GM21717 (cell line): Measurements from ENCODE around the gene PARD3.

Experiments
- ATAC-seq: cut with Tn5 transposase; IDR thresholded peaks from one replicate; pipeline ENCODE4 v1.9.1; 2021; ENCODE audit warnings: mild to moderate bottlenecking, moderate library complexity; ENCODE audit not compliant: unreplicated experiment

The PARD3 gene

DNA sequence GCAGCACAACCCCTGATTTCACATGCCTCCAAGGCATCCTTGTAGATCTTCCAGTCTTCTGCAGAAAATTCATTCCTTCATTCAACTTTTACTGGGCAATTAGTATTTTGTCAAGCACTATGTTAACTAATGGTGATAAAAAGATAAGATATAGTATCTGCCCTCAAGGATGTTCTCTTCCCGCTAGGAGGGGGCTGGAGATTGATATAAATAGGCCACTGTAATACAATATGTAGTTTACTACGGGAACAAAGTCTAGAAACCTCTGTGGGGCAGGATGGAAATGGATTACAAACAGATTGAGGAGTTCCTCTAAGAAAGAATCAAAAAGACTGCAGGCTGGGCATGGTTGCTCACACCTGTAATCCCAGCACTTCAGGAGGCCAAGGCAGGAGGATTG, 10.3 kb upstream of the PARD3 start:
- ATAC-seq, result no peak

DNA sequence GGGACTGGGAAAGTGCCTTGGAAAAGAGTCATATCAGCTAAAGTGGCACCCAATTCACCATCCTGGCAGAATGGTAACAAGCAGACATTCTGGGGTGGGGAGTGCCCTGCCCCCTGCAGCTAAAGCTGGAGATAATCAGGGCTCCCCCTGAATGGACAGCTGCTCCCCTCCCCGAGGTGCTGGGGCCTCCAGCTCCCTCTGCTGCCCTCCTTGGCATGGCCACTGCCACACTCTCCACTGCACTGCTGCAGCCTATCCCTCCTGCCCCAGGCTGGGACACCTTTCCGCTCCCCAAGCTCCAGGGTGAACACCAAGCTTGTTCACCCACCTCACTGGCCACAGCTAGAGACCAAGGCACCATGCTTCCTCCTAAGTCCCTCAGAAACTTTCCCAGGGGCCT, 9.8 kb upstream of the PARD3 start:
- no peak for ATAC-seq

DNA sequence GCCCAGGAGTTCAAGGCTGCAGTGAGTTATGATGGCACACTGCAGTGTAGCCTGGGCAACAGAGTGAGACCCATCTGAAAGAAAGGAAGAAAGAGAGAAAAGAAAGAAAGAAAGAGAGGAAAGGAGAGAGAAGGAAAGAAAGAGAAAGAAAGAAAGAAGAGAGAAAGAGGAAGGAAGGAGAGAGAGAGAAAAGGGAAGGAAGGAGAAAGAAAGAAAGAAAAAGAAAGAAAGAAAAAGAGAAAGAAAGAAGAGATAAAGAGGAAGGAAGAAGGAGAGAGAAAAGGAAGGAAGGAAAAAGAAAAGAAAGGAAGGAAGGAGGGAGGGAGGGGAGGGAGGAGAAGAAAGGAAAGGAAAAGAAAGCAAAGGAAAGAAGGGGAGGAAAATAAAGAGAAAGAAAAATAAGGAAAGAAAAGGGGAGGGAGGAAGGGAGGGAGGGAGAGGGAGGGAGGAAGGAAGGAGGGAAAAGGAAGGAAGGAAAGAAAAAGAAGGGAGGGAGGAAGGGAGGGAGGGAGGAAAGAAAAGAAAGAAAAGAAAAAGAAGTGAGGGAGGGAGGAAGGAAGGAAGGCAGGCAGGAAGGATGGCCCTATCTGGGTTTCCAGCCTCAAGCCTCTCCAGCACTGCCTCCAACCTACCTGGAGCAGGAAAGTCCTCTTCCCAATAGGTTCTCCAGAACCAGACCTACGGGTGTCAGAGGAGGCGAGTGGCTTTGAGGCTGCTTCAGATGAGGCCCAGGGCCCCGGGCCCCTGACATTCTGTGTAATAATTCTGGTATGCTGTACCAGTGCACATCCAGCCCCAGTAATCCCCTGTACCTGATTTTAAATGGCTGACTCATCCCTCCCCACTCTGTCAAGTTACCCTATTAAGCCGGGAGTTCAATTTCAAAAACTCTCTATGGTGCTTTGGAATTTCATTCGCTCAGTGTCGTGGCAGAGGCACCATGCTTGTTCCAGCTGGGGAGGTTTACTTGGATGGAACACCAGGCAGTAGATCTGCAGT, 6.8 kb upstream of the PARD3 start:
- ATAC-seq, result no peak

DNA sequence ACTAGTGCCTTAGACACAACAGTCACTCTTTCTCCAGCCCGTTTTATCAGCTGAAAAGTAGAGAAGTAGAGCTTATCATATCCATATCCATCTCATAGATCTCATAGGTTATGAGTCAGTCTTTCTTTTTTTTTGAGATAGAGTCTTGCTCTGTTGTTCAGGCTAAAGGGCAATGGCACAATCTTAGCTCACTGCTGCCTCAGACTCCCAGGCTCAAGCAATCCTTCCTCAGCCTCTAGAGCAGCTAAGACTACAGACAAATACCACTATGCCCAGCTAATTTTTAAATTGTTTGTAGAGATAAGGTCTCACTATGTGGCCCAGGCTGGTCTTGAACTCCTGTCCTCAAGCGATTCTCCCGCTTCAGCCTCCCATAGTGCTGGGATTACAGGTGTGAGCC, 2.5 kb upstream of the PARD3 start:
- ATAC-seq, result no peak

DNA sequence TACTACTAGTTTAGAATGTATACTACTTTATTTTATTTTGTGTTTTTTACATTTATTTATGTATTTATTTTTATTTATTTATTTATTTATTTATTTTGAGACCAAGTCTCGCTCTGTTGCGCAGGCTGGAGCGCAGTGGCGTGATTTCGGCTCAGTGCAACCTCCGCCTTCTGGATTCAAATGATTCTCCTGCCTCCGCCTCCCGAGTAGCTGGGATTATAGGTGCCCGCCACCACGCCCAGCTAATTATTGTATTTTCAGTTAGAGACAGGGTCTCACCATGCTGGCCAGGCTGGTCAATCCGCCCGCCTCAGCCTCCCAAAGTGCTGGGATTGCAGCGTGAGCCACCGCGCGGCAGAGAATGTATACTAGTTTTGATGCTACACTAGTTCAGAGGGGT, 2.0 kb upstream of the PARD3 start:
- ATAC-seq, result no peak

DNA sequence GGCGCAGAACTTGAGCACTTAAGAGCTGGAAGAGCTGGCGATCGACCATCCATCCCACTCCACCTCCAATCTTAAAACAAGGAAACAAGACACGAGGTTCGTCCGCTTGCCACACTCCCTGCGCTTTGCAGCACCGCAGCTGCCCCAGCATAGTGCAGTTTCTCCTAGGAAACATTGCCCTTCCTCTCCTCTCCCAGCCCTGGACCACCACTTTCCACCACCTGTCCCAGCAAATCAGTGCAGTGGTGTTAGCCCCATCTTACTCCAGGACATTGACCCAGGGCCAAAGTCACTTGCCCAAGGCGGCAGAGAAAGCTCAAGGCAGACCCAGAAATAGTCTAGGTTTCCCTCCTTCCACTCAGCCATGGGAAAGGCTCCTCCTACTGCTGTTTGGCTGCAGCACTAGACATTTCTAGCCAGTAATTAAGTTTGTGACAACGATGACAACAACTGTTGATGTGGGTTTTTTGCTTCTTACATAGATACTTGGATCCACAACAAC, 1.5 kb upstream of the PARD3 start:
- no peak for ATAC-seq

DNA sequence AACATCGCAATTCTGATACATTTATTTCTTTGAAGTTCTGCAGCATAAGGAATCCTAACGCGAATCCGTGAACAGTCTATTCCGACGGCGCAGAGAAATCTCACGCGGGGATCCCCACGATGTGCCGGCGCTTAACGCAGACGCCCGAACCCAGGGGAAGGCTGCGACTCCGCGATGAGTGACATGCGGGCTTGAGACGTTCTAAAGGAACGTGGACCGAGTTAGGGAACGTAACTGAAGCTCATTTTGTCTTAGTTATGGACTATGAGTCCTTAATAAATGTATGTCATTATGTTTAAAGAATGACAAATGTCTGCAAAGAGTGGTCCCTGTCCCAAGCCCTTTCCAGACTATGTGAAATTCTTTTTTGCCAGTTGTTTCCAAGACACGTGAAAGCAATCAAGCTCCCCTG, 995 bp upstream of the PARD3 start:
- no peak for ATAC-seq

DNA sequence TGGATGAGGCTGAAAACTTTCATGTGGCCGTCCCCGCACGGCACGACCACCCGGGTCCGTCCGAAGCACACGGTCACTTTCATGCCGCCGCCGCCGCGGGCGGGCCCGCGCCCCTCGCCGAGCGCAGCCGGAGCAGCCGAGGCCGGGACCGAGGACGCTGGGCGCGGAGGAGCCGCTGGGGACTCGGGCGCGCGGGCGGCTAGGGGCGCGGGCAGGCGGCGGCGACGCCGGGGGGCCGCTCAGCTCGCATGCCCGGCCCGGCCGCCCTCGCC, 247 bp downstream of the PARD3 start:
- ATAC-seq, result no peak

DNA sequence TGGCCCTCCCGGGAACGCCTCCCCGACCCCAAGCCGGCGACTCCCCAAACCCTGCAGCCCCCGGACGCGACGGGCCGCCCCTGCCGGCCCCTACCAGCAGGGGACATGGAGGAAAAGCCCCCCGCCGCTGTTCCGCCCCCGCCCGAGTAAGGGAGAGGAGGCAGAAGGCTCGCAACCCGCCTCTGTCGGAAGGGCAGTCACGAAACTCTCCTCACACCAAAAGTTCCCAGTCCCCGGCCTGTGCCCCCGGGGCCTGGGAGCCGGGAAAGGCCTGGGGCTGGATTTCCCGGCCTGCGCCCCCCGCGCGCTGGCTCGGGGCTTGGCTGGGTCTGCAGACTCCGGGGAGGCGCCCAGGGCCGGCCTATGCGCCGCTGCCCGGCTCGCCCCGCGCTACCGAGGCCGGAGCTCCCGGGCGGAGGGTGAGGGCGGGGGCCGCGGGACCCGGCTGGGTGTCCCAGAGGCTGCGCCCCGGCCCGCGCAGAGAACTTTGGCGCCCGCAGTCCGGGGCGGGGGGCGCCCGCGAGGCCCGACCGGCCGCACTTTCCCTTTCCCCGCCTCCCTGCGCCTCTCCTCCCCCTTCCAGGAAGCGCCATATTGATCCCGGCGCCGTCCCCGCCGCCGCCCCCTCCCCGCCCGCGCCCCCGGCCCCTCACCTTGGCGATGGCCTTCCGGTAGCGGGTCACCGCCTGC, 728 bp downstream of the PARD3 start:
- no peak for ATAC-seq

DNA sequence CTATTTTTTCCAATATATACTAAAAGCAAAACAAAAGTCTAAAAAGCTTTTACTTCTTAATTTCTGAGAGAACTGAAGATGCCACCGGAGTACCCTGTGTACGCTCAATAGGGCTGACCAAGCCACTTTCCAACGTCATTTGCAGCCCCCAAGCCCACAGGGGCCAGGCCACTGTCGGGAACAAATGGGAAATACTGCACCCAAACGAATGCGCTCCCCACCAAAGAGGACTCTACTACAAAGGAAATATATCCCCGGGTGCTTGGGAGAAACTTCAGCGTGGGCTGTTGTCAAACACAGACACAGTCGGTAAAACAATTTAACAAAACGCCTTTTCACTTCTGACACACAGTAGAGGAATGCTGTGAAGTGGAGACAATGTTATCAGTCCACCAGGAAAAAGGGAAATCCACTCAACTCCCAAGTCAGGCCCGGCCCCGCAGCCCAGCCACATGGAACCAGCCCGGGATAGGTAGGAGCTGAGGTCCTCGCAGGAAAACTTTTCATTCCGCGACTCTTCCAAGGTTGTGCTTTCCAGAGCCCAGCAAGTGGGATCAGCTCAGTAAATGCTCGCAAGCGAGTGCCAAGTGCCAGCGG, 1.4 kb downstream of the PARD3 start:
- no peak for ATAC-seq

DNA sequence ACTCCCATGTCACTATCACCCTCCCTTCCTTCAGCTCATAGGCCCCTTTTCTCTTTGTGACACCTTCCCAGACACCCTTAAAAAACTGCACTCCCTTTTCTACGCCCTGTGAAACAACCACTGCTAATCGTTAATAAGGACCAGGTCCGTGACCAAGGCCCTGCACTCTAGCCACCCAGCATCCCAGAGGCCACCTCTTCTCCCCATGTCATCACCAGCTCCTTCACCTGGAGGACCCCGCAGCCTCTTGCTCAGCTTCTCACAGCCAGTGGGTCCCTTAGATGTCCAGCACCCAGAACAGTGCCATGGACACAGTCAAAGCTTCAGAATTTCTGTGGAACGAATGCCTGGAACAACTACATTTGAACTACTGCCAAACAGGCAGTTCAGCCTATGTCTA, 2.3 kb downstream of the PARD3 start:
- ATAC-seq, result no peak

DNA sequence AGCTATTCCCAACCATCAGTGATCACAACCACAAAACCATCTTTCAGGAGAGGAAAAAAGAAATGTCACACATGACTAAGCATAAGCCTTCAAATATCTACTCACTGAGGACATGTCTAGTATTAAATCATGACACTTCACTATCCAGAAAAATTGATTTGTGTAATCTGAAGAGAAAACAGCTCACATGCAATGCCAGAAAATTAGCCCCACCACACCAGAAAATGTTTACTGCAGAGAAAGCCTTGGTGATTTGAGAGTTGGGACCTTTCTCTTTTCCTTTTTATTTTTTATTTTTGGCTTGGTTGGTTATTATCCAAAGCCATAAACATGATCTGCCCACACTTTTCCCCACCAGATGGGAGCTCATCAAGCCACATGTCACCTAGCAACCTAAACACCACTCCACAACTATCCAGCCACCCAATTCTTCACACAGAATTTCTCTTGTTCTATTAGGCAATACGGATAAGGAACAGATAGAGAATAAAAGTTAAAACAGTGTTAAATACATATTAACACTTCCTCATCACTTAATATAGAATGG, 3.1 kb downstream of the PARD3 start:
- no peak for ATAC-seq

DNA sequence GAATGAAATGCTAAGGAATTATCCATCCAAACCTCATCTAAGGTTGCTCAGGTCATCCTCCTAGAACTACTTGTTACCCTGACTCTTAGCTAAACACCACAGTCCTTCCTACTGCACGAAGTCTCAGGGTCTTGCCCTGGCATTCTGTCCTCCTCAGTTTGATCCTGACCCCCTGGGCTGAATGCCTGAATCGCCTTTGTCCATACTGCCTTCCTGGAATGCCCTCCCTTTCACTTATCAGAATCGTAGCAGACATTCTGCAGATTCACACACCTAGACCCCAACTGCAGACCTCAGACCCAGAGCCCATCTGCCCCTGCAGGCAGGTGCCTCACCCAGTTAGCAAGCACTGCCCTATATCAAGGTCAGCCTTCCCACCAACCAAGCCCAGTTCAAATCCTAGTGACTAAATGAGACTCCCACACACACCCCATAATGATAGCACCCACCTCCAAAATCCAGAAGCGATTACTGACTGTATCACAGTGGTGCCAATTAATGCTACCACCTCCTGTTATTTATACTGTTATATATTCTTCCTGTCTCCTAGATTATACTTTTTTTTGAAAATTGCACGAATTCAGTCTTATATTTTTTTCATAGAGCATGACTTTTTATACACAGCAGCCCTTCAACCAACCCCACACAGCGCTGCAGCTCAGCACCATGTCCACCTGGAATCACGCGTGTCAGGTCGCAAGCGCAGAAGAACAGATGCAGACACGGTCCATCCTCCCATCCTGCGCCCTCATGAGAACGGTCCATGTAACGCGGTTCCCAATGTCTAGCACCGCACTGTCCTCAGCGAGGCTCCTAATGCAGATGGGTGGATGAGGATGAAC, 3.7 kb downstream of the PARD3 start:
- no peak for ATAC-seq

DNA sequence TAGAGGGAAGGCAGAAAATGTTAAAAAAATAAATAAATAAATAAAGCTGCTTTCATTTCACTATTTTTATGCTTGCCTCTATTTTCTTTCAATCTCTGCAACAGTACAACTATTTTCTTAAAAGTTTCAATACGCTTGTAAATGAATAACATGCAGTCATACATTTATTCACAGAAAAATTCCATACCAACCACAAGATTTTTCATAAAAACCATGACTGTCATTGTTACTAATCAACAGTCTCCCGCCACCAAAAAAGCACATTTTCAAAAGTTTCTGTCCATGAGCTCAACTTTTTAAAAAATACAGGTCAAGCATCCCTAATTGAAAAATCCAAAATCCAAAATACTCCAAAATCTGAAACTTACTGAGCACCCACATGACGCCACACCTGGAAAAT, 5.3 kb downstream of the PARD3 start:
- no peak for ATAC-seq

DNA sequence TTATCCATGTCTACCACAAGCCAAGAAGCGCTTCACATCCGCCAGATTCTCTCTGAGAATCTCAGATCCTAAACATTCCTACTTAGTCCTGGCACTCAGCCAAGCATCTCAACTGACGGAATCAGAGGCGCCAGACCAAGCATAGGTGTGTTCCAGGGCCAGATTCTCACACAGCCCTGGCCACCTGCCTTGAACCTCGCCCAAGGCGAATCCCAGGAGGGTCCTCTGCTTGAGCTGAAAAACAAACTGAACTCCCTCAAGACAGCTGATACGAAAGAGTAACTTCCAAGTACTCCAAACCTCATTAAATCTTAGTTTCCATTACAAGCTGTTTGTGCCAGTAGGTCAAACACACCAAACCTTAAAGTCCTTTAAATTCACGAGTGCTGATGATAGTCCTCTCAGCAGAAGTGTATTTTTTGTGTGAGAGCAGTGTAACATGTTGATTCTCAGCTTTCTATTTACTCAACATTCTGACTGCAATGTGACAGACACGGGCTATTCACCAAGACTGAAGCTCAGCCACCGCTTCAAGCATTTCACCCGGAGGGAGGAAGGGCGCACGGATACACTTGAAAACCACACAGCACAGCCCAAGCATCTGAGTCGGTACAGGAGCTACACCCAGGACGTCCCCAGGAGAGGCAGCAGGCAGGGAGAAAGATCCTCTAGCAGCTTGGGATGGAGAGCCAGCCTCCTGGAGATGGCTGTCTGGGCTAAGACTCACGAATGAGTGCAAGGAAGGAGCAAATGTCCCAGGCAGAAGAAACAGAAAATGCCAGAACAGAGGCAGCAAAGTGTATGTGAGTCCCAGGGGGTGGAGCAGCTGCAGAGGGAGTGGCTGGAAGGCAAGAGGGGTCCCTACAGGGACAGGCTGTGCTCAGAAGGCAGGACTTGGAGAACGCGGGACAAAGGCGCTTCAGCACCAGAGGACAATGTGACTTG, 6.0 kb downstream of the PARD3 start:
- no peak for ATAC-seq

DNA sequence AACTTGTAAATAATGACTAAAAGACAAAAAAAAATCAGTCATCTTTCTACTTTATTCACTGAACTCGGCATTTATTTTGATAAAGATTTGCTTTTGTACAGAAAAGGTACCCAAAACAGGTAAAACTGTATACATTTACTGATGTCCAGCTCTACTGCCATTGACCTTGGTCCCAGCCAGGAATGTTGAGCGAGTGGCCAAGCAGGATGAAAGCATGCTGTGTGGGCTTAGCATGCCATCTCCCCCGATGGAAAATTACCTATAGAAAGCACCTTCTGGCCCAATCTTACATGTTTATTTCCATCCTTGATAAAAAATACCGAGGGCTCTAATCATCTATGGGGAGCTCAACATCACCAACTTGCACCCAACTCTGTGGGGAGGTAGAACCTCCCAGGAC, 6.8 kb downstream of the PARD3 start:
- no peak for ATAC-seq

DNA sequence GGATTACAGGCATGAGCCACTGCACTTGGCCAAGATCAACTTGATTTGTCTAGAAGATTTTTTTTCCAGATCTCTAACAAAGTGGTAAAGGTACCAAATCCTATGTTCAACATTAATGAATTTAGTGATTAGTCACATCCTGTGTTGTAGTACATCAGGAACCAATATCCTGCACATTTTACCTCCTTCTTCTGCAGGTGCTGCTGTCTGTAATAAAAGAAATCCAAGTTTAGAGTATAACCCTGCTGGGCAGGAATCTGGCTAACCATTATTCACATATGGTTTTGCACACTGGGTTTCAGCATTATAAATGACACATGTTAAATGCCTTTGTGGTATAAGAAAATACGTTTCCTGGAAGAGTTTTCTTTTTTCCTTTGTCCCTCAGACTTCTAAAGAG, 10.8 kb downstream of the PARD3 start:
- ATAC-seq, result no peak

DNA sequence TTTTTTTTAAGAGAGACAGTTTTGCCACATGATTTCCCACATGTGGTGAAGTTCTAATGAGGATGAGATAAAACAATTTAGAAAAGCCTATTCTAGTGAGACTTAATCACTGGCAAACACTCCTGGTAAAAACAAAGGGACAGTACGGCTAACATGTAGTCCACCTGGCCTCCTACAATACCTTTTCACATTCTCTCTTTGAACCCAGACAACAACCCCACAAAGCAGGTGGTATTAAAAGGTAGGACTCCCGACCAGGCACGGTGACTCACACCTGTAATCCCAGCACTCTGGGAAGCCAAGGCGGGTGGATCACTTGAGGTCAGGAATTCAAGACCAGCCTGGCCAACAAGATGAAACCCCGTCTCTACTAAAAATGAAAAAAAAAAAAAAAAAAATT, 12.4 kb downstream of the PARD3 start:
- no peak for ATAC-seq

DNA sequence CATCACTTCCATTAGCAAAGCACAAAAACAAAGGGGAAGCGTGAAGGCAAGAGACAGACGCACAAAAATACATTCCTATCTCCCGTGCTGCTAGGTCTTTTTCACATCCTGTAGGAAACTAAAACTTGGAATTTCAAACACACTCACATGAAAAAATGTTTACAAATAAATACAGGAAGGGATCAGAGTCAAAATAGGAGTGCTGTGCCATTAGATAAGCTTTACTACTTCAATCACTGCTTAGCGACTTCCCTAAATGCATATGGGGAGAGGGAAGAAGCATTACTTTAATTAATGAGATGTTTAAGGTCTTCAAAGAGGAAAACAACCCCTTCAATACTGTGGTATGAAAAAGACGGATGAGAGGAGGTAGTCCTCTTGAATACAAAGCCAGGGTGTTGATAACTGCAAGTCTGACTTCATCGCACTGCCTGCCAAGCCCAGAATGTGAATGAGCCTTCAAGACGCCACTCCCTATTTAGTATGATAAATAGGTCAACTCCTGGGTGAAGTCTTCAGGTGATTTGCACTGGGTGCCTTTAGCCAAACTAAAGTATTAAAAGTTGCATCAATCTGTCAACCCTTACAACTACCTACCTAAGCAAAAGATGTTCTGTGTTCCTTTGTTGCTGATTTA, 13.9 kb downstream of the PARD3 start:
- no peak for ATAC-seq
